IPS-NIHi7 (cell line): ENCODE data around the gene OVOL3.
"Not testable (repeated sequence)": the region's sequence is repeated elsewhere in the genome, so short reads cannot be mapped to it uniquely, and the experiment has no call there.

Experiments used
- DNase-seq: peaks from one replicate; pipeline ENCODE4 v3.0.0; 2012; ENCODE audit warnings: mixed read lengths; ENCODE audit errors: extremely low spot score

Gene OVOL3

DNA sequence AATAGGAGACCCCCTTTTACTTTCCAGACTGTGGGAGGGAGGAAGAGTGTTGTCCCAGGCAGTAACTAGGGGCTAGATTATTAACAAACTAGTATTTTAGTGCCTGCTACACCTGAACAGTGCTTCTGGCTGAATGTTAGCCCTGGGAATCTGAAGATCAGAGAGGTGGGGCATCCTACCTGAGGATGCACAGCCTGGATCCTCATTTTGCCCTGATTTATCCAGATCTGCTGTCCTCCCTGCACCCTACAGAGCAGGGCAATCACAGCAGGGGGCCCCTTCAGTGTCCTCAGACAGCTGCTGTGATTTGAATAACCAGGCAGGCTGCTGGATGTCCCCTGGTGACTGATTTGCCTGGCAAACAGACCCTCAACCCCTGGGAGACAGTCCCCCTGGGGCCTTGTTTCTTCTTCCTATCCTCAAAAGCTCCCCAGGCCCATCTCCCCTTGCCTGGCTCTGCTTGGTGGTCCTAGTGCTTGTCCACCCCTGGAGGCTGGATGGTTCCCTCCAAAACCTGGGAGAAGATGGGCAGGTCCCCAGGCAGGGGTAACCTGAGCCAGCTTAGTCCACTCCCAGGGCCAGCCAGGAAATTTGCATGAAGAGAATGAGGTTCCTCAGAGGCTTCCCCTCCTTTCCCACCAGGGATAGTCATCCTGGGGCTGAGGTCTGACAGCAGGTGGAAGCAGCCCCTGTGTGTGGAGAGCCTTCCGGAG is at the start of gene OVOL3:
OVOL3 (plus strand) TSS at position 657 of the 713 bp plus-strand sequence. CDS start 60 bp downstream, outside the sequence.
- DNase-seq = peak; percentile 67

DNA sequence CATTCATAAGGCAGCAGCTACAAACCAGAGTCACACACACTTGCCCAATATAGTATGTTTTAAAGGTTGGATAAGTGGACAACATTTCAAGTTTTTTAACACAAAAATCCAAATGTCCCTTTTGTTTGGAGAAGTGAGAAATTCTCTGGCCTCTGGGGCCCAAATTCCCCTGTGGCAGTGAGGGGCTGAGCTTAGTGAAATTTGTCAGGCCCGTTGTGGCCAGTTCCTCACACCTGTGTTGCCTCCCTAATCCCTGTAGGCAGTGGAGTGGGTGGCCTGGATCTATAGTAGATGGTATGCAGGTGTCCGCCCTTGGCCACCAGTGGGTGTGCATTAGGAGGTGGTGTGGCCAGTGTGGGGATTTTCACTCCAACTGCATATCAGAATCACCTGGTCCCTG is 49.6 kb upstream of the OVOL3 start:
- no peak for DNase-seq

DNA sequence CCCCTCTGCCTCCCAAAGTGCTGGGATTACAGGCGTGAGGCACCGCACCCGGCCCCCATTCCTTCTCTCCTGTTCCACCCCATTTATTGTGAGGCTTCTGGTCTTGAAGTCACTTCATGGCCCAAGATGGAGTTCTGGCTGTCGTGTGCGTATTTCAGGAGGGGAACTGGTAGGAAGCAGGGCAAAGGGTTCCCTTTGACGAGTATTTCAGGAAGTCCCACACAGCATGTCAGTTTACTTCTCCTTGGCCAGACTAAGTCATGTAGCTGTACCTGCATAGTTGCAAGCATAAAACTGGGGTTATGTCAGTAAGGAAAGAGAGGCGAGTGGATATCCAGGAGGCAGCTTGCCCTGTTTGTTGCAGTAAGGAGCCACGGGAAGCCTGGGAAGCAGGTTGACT is 46.1 kb upstream of the OVOL3 start:
- DNase-seq = no peak

DNA sequence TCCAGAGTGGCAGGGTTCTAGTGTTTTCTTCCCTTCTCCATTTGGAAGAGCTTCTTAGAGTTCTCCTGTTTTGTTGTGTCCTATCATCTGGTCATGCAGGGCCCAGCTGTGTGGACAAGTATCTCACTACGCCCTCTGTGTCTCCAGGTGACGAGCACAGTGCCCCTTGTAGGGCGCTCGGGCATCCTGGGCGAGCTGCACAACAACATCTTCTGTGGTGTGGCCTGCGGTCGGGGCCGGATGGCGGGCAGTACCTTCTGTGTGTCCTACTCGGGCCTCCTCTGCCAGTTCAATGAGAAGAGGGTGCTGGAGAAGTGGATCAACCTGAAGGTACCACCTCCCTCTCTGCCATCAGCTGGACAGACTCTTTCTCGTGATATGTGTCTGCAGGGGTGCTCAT is 43.3 kb upstream of the OVOL3 start:
- no peak for DNase-seq

DNA sequence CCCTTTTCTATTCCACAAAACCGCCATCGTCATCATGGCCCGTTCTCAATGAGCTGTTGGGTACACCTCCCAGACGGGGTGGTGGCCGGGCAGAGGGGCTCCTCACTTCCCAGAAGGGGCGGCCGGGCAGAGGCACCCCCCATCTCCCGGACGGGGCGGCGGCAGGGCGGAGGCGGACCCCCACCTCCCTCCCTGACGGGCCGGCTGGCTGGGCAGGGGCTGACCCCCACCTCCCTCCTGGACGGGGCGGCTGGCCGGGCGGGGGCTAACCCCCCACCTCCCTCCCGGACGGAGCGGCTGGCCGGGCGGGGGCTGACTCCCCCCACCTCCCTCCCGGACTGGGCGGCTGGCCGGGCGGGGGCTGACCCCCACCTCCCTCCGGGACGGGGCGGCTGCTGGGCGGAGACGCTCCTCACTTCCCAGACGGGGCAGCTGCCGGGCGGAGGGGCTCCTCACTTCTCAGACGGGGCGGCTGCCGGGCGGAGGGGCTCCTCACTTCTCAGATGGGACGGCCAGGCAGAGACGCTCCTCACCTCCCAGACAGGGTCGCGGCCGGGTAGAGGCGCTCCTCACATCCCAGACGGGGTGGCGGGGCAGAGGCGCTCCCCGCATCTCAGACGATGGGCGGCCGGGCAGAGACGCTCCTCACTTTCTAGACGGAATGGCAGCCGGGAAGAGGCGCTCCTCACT is 42.0 kb upstream of the OVOL3 start:
- DNase-seq = not testable (repeated sequence)

DNA sequence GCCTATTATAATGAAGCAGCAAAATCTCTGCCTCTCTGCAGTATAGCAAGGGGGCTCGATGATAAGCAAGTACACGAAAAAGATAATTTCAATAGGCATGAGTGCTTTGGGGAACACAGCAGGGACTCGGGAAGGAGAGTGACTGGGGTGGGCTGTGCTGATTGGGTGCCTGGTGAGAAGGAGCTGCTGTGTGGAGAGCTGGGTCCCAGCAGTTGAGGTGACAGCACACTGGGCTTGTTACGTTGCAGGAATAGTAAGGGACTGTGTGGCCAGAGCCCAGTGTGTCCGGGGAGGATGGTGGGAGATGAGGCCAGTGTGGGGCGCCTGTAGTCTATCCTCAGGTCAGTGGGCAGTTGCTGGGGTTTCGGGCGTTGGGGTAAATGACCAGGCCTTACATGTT is 38.9 kb upstream of the OVOL3 start:
- no peak for DNase-seq

DNA sequence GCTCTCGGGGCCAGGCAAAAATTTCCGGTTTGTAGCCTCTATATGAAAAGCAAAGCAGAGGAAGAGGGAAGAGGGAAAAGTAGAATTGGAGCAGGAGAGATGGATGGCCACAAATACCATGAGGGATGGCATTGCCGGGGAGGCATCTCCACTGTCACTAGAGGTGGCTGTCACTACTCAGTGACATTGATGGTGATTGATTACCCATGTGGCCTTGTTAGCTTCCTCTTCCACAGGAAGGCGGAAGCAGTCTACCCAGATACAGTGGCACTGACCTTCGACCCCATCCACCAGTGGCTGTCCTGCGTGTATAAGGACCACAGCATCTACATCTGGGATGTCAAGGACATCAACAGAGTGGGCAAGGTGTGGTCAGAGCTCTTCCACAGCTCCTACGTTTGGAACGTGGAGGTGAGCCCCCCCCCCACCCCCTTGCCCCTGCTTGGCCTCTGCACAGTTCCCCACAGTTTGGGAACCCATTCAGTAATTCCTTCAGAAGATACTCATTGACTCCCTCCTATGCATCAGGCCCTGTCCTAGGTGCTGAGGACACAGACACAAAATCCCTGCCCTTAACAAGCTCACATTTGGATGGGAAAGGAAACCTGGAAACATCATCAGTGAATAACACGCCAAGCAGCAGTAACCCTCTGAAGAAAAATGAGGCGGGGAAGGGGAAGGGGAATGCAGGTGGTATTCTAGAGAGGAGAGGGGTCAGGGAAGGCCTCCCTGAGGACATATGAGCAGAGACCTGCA is 37.6 kb upstream of the OVOL3 start:
- DNase-seq = no peak

DNA sequence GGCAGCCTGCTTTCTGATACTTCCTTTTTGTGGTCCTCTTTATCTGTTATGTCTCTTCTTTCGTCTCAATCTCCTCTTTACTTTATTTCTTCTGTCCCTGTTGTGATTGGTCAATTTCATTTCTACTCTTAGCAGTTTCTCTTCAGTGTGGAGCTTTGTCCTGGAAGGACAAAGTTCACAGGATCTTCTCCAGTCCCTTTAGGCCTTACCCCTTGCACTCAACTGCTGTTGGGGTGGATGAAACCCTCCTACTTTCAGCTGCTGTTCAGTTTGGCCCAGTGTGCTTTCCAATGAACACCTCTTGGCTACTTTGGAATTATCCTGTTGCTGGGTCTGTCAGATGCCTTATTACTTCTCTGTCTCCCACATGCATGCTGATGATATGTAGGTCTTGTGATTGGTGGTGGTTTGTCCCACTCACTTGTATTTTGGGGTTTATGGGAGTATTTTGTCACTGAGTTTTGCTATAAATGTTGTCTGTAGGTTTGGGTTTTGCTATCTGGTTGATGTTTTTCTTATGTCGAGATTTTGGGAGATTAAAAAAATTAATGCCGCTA is 31.5 kb upstream of the OVOL3 start:
- no peak for DNase-seq

DNA sequence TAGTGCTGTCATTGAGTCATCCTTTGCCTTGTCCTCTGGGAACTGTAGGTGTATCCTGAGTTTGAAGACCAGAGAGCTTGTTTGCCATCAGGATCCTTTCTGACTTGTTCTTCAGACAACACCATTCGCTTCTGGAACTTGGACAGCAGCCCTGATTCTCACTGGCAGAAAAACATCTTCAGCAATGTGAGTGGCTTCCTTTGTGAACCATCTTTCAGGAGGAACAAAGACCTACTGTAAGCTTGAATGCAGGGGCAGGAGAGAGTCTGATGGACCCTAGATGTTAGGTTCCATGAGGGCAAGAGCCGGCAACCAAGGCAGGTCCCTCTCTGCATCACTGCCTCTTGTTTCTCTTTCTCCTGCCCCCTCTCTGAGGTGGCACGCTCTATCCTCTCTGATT is 29.6 kb upstream of the OVOL3 start:
- no peak for DNase-seq

DNA sequence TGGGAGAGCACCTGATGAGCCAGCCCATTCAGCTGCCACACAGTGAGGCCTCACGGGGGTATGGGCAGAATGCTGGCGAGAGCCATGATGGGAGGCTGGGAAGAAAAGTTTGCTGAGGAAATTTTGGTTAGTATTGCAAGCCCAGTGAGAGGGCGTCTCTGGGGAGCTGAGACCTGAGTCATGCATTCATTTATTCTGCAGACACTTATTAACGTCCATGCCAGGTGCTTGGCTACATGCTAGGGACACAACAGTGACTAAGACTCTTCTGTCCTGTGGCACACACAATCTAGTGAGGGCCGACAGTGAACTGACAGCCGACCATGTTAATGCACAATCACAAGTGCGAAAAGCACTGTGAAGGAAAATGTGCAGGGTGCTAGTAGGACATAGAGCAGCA is 29.0 kb upstream of the OVOL3 start:
- DNase-seq = no peak

DNA sequence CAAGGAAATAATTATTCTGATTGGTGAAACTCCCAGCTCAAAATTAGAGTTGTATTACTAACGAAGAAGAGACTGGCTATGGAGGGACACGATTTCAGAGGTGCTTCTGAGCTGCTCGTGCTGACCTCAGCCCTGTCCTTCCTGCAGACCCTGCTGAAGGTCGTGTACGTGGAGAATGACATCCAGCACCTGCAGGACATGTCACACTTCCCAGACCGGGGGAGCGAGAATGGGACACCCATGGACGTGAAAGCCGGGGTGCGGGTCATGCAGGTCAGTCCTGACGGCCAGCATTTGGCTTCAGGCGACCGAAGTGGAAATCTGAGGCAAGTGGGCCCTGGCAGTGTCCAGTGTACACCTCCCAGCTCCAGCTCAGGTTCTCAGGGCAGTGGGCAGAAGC is 28.0 kb upstream of the OVOL3 start:
- no peak for DNase-seq

DNA sequence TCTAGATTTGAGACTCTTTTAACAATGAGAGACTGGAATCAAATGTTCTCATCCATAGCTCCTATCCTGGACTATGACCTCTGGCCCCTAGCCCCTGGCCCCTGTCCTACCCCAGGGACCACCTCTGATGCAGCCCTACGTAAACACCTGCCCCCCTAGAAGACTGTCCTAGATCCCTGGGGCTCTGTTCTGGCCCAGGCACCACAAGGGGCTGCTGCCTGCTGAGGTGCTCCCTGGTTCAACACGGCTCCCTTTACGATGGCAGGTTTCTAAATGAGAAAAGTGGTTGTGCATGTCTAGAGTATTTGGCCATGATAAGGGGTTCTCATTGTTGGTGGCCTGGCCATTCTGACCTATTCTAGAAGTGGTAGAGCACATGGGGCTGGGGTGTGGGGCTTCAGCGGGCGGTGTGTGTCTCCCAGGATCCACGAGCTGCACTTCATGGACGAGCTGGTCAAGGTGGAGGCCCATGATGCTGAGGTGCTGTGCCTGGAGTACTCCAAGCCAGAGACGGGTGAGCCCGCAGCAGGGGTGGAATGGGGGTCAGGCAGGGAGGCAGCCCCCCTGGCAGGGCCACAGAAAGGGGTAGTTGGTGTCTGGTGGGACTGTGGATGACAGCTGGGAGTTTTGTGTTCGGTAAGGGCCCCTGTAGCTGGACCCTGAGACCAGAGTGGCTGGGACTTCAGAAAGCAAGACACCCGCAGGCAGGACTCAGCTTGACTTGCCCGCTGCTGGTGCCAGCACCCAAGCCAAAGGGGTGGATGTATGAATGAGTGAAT is 26.5 kb upstream of the OVOL3 start:
- no peak for DNase-seq

DNA sequence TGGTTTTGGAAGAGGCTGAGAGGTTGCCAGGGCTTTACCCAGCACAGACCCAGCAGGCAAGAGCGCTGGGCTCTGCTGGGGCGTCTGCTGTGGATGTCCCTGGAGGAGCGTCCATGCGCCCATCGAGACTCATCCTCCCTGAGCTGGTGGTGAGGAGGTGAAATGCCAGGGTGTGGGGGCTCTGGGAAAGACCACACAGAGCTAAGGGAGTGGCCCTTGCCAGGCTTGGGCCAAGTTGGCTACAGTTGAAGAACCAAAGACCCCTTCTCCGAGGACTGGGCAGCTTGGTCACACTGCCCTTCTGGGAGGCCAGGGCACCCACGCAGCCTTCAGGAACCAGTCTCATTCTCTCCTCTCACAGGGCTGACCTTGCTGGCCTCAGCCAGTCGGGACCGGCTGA is 24.6 kb upstream of the OVOL3 start:
- DNase-seq = no peak

DNA sequence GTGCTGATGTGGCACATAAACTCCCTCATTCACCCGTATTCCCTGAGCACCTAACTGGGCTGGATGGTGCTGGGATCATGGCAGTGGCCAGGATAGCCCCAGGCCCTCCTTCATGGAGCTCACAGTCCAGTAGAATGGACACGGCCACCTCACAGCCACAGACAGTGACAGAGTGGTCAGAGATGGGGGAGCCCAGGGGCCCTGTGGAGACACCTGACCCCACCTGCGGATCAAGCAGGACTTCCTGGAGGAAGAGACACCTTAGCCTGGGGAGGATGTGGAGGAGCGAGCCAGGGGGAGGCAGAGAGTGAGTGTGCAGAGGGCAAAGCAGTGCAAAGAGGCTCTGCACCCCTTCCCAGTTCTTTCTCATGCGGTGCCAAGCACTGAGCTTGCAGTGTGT is 21.1 kb upstream of the OVOL3 start:
- DNase-seq = no peak

DNA sequence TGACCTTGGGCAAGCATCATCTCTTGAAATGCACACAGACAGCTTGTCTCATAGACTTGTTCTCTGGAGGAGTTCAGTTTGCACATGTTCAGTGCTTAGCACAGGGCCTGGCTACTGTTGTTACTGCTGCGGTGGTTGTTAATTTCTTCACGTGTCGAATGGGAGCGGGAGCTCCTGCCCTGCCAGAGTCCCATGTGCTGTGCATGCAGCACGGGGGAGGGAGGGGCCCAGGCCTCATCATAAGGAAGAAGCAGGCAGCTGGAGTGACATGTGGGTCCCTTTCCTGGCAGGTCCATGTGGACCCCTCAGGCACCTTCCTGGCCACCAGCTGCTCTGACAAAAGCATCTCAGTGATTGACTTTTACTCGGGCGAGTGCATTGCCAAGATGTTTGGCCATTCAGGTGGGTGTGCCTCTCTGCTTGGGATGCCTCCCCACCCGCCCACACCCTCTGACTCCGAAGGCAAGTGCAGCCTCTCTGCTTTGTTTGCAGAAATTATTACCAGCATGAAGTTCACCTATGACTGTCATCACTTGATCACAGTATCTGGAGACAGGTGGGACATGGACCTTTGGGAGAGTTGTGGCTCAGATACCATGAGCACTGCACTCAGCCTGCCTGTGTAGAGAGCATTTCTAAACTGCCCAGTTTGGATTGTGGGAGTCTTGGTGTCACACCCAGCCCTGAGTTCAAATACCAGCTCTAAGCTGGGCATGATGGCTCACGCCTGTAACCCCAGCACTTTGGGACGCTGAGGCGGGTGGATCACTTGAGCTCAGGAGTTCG is 19.8 kb upstream of the OVOL3 start:
- DNase-seq = no peak

DNA sequence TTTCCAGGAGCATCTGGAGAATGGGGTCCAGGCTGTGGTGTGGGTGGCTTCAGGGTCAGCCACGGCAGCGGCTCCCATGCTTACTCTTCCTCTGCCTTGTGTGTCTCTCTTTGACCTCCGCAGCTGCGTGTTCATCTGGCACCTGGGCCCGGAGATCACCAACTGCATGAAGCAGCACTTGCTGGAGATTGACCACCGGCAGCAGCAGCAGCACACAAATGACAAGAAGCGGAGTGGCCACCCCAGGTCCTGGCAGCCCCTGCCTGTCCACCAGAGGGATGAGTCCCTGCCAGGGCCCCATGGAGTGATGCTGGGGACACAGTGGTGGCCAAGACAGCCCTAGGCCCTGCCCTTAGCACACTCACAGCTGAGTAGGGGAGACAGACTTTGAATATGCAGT is 18.4 kb upstream of the OVOL3 start:
- no peak for DNase-seq

DNA sequence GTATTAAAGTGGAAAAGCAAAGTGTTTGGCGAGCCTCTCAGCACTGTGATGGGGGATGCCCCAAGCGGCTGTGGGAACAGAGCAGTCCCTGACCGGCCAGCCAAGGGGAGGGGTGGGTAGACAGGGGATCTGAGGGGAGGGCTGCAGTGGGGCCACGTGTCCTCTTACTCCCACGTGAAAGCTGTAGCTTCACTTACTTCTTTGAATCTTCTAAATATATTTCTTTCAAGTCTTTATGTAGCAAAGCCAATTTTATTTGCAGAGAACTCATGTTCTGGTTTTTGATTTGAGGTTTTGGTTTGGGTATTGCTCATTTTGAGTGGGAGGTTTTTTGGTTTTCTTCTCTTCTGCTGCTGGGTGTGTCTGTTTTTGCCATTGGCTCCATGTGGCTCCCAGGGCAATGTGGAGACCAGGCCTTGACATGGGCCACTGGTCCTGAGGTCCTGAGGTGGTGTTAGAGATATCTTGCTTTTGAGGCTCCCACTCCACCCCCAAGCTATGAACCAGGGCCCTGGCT is 17.7 kb upstream of the OVOL3 start:
- no peak for DNase-seq

DNA sequence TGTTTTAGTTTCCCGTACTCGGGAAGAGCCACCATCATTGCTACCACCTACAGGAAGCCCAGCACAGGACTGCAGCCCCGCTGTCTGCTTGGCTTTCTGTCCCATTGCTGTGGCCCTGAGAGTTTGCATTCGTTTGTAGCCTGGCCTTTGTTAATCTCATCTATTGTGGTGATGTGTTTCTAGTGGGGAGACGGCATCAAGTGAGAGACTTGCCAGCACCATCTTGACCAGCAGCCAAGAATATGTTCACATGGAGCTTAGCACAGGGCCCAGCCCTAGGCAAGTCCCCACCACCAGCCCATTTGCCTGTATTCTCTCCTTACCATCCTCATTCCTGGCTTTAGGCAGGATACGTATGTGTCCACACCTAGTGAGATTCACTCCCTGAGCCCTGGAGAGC is 17.3 kb upstream of the OVOL3 start:
- DNase-seq = no peak

DNA sequence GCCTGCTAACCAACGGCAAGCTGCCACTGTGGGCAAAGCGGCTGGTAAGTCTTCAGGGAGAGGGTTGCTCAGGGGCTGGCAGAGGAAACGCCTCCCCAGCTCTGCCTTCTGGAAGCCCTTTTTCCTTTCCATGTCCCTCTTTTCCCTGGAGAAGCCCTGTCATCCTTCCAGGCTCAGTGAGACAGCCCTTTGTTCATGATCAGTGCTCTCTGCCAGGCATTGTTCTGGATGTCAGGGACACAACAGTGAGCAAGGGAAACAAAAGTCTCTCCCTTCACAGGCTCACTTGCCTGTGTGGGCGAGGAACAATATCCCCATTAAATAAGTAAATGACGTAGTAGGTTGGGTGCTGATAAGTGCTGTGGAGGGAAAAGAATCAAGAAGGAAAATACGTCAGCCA is 13.9 kb upstream of the OVOL3 start:
- no peak for DNase-seq

DNA sequence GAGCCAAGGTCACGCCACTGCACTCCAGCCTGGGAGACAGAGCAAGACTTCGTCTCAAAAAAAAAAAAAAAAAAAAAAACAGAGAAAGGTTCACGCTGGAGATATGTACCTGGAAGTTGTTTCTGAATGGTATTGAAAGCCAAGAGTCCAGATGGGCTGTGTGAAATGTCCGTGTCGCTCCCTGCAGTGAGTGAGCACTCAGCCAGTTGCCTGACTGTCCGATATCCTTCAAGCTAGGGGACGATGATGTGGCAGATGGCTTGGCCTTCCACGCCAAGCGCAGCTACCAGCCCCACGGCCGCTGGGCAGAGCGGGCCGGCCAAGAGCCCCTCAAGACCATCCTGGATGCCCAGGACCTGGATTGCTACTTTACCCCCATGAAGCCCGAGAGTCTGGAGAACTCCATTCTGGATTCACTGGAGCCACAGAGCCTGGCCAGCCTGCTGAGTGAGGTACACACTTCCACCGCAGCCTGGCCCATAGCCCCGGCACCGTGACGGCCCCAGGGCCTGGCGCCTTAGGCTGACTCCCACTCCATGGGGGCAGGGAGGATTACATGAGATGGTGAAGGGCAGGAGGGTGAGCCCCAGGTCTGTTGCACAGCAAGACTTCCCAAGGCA is 11.7 kb upstream of the OVOL3 start:
- no peak for DNase-seq
